ENCODE data around the gene MAB21L4.

The MAB21L4 gene

GRCh38 chr2:240869956-240870875 lies 25.7 kb downstream of the MAB21L4 start:
- no peak overlapping the region for H3K27ac ChIP-seq (ENCODE audit: extremely low read depth, low read depth, low read length)
- H3K36me3 ChIP-seq (ENCODE audit: control insufficient read depth in 2 of 2, insufficient read depth in 1 of 2, low read length in 2 of 2), result no peaks in the 10 kb centered on the region
- H3K4me1 ChIP-seq (ENCODE audit: control insufficient read depth, insufficient read depth, low read length), result no peaks in the 10 kb centered on the region
- CTCF ChIA-PET, result interaction anchor here (0.6 kb wide), 1 partner anchor 130 kb away, joined by 5 read pairs; no protein-coding TSS in a partner anchor
- H3K4me3 ChIP-seq (ENCODE audit: low read depth, low read length), result no peak overlapping the region
- POLR2A ChIA-PET, result no interaction called here
- TF ChIP-seq ZSCAN23 (tag by site-specific recombination; IDR thresholded peaks at IDR 0.05), result no peak
- no peak for TF ChIP-seq ZNF704 (tag by site-specific recombination; IDR thresholded peaks at IDR 0.05)
- TF ChIP-seq ZFHX2 (tag by site-specific recombination; conservative IDR thresholded peaks at IDR 0.05), result no peak
- no peak for TF ChIP-seq GLI2 (tag by site-specific recombination; IDR thresholded peaks at IDR 0.05; ENCODE audit: borderline replicate concordance, low read depth)
- TF ChIP-seq ZNF76 (tag by site-specific recombination; IDR thresholded peaks at IDR 0.05; ENCODE audit: borderline replicate concordance, low read depth), result no peak
- TF ChIP-seq ZNF146 (tag by site-specific recombination; IDR thresholded peaks at IDR 0.05), result no peak
- no peaks in the 10 kb centered on the region for H3K9me3 ChIP-seq (ENCODE audit: control insufficient read depth, insufficient read depth, low read depth, low read length)

- no peaks in the 10 kb centered on the region for H3K36me3 ChIP-seq (ENCODE audit: control insufficient read depth in 2 of 2, insufficient read depth in 1 of 2, low read length in 2 of 2)
- CTCF ChIA-PET, result interaction anchor here (0.6 kb wide), 1 partner anchor 130 kb away, joined by 5 read pairs; no protein-coding TSS in a partner anchor
- POLR2A ChIA-PET, result no interaction called here
- no peaks in the 10 kb centered on the region for H3K9me3 ChIP-seq (ENCODE audit: control insufficient read depth, insufficient read depth, low read depth, low read length)
- H3K27ac ChIP-seq (ENCODE audit: extremely low read depth, low read depth, low read length), result no peak overlapping the region
- no peak overlapping the region for H3K4me3 ChIP-seq (ENCODE audit: low read depth, low read length)
- H3K4me1 ChIP-seq (ENCODE audit: control insufficient read depth, insufficient read depth, low read length), result no peaks in the 10 kb centered on the region
- TF ChIP-seq TSHZ1 (tag by site-specific recombination; IDR thresholded peaks at IDR 0.05; ENCODE audit: borderline replicate concordance), result no peak
- TF ChIP-seq OSR2 (tag by site-specific recombination; IDR thresholded peaks at IDR 0.05), result no peak
- TF ChIP-seq ZNF37A (tag by site-specific recombination; IDR thresholded peaks at IDR 0.05), result no peak
- TF ChIP-seq ZNF544 (tag by site-specific recombination; IDR thresholded peaks at IDR 0.05), result no peak
- no peak for TF ChIP-seq ZNF280D (tag by site-specific recombination; IDR thresholded peaks at IDR 0.05)
- TF ChIP-seq ZNF692 (tag by site-specific recombination; IDR thresholded peaks at IDR 0.05), result no peak
- no peak for TF ChIP-seq ZNF433 (tag by site-specific recombination; IDR thresholded peaks at IDR 0.05; ENCODE audit: low read depth)
- no peak for TF ChIP-seq SP7 (tag by site-specific recombination; IDR thresholded peaks at IDR 0.05)
- TF ChIP-seq ZNF121 (tag by site-specific recombination; IDR thresholded peaks at IDR 0.05), result no peak
- TF ChIP-seq ZNF175 (tag by site-specific recombination; IDR thresholded peaks at IDR 0.05), result no peak
- no peak for TF ChIP-seq ATF2 (tag by site-specific recombination; IDR thresholded peaks at IDR 0.05; ENCODE audit: low read depth)
- no peak for TF ChIP-seq ZNF596 (tag by site-specific recombination; IDR thresholded peaks at IDR 0.05)
- TF ChIP-seq ZNF658 (tag by site-specific recombination; IDR thresholded peaks at IDR 0.05), result no peak
Observed at GRCh38 chr2:240869109-240869955, 26.6 kb downstream of the MAB21L4 start.
